ENCODE results near the gene TPR. TPM values are rescaled to one million over a fixed set of nuclear protein-coding genes. Genes with fewer than 3 reads are reported as not detected.

The TPR gene
- total RNA-seq, 1 experiment from 2014 or later: 107 TPM

DNA sequence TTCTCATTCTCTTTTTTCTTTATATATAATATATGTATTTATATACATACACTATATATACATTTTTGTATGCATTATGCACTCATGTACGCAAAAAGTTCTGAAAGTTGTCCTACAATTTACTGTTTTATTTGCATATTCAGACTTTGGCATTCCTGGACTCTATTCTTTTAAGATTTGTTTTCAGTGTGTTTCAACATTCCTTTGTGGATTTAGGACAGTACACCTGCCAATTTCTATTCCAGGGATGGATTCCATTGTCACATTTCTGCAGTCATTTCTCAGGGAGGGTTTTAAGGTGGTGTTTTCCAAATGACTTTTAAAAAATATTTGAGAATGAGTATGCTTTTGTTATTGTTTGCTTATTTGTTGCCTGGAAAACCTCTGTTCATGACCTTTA is 76.2 kb downstream of the TPR start:
- no peak overlapping the region for H2AK5ac ChIP-seq (ENCODE audit: insufficient read length, low read length)
- H4K20me1 ChIP-seq (ENCODE audit: control insufficient read depth, insufficient read depth, insufficient read length): no peaks in the 10 kb centered on the region
- no peak overlapping the region for H3K27ac ChIP-seq (ENCODE audit: insufficient read length, low read depth, low read length)
- H3K4me3 Mint-ChIP-seq: no peak overlapping the region
- H4K91ac ChIP-seq (ENCODE audit: insufficient read length, low read depth, low read length): no peak overlapping the region
- H2BK15ac ChIP-seq (ENCODE audit: low read depth, low read length): no peak overlapping the region
- no peak overlapping the region for H2BK20ac ChIP-seq (ENCODE audit: low read depth, low read length, poor library complexity, severe bottlenecking)
- no peaks in the 10 kb centered on the region for H3K9me3 Mint-ChIP-seq
- no peak overlapping the region for H2BK12ac ChIP-seq (ENCODE audit: insufficient read length, low read depth, low read length)
- no peaks in the 10 kb centered on the region for H3K36me3 Mint-ChIP-seq (ENCODE audit: insufficient read depth in 1 of 3, low read depth in 3 of 3)
- H3K14ac ChIP-seq (ENCODE audit: insufficient read depth, low read length): no peak overlapping the region
- H3K23me2 ChIP-seq (ENCODE audit: insufficient read length, low read depth, low read length, poor library complexity, severe bottlenecking): no peaks in the 10 kb centered on the region
- DNase-seq: no peak
- no peak overlapping the region for H3K56ac ChIP-seq (ENCODE audit: insufficient read length, low read depth, low read length)
- no peak overlapping the region for H4K8ac ChIP-seq (replicated peaks; ENCODE audit: insufficient read length, low read depth, low read length)
- H3K9me3 ChIP-seq (ENCODE audit: control insufficient read depth, low read depth, low read length): no peaks in the 10 kb centered on the region
- TF ChIP-seq CTCF (conservative IDR thresholded peaks at IDR 0.05): no peak
- H3K9ac ChIP-seq (ENCODE audit: extremely low read depth, insufficient read length, low read length): no peak overlapping the region
- H3K27ac Mint-ChIP-seq: no peak overlapping the region
- H3K27me3 ChIP-seq (ENCODE audit: insufficient read depth, low read length): no peaks in the 10 kb centered on the region
- no peaks in the 10 kb centered on the region for H3K4me1 Mint-ChIP-seq
- no peak overlapping the region for H2BK120ac ChIP-seq (ENCODE audit: low read depth, low read length, poor library complexity, severe bottlenecking)
- WGBS (ENCODE audit: extremely low coverage, insufficient read length, low lambda C conversion rate): no CpG with 5 or more reads among the region's 1 CpG
- H3K4me2 ChIP-seq (ENCODE audit: insufficient read depth, insufficient read length, low read length): no peak overlapping the region
- no peak overlapping the region for H2BK5ac ChIP-seq (ENCODE audit: insufficient read length, low read length)
- no peak overlapping the region for H3T11ph ChIP-seq (ENCODE audit: low read length)
- H3K27me3 Mint-ChIP-seq (ENCODE audit: low read depth): no peaks in the 10 kb centered on the region
- no peak overlapping the region for H3K23ac ChIP-seq (ENCODE audit: insufficient read length, low read depth, low read length)
- no peaks in the 10 kb centered on the region for H3K79me2 ChIP-seq (ENCODE audit: insufficient read depth, low read length)
- H3K79me1 ChIP-seq (ENCODE audit: insufficient read depth, low read depth, low read length, poor library complexity, severe bottlenecking): no peaks in the 10 kb centered on the region
- H4K5ac ChIP-seq (ENCODE audit: insufficient read length, low read depth, low read length): no peak overlapping the region
- H3K4me1 ChIP-seq (ENCODE audit: insufficient read depth, low read length): no peaks in the 10 kb centered on the region
- no peak overlapping the region for H3K4ac ChIP-seq (ENCODE audit: low read depth, low read length)
- H3K18ac ChIP-seq (ENCODE audit: insufficient read length, low read depth, low read length): no peak overlapping the region
- no peak overlapping the region for H2AFZ ChIP-seq (ENCODE audit: low read length)
